Measurements from ENCODE around the gene BHLHA15.

The BHLHA15 gene

DNA sequence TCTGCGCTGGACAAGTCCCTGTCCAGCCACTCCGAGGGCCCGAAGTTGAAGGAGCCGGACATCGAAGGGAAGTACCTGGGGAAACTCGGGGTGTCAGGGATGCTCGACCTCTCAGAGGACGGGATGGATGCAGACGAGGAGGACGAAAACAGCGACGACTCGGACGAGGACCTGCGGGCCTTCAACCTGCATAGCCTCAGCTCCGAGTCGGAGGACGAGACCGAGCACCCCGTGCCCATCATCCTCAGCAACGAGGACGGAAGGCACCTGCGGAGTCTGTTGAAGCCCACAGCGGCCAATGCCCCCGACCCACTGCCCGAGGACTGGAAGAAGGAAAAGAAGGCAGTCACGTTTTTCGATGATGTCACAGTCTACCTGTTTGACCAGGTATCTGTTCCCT lies 17.1 kb upstream of the BHLHA15 start:
- no peaks in the 10 kb centered on the region for H3K27me3 ChIP-seq (ENCODE audit: insufficient read depth, low read length, poor library complexity)
- TF ChIP-seq EZH2 (IDR thresholded peaks at IDR 0.05; ENCODE audit: borderline replicate concordance, low read depth, low read length, severe bottlenecking): no peak
- TF ChIP-seq CTCF (IDR thresholded peaks at IDR 0.05; ENCODE audit: borderline replicate concordance, extremely low read depth, low read length, poor library complexity, severe bottlenecking): no peak
- peaks cover 11% of the 10 kb centered on the region for H4K20me1 ChIP-seq (ENCODE audit: insufficient read depth, low read length)
- no peak for DNase-seq
- H3K4me2 ChIP-seq (ENCODE audit: insufficient read depth, low read length): no peak overlapping the region
- no peak overlapping the region for H3K4me3 ChIP-seq (ENCODE audit: low read depth in 1 of 2, low read length in 2 of 2)
- no peak for ATAC-seq (ENCODE audit: insufficient read depth, low read depth)
- no peaks in the 10 kb centered on the region for H3K79me2 ChIP-seq (ENCODE audit: insufficient read depth, low read length)
- H2AFZ ChIP-seq (ENCODE audit: low read depth, low read length): no peak overlapping the region
- no peak overlapping the region for H3K27ac ChIP-seq (ENCODE audit: low read length)
- no peak overlapping the region for H3K9ac ChIP-seq (ENCODE audit: low read depth, low read length)
- H3K4me1 ChIP-seq (ENCODE audit: insufficient read depth, low read length): no peaks in the 10 kb centered on the region
- peaks cover 57% of the 10 kb centered on the region for H3K36me3 ChIP-seq (ENCODE audit: insufficient read depth, low read length)
- no peaks in the 10 kb centered on the region for H3K9me3 ChIP-seq (ENCODE audit: insufficient read depth, low read length, severe bottlenecking)

DNA sequence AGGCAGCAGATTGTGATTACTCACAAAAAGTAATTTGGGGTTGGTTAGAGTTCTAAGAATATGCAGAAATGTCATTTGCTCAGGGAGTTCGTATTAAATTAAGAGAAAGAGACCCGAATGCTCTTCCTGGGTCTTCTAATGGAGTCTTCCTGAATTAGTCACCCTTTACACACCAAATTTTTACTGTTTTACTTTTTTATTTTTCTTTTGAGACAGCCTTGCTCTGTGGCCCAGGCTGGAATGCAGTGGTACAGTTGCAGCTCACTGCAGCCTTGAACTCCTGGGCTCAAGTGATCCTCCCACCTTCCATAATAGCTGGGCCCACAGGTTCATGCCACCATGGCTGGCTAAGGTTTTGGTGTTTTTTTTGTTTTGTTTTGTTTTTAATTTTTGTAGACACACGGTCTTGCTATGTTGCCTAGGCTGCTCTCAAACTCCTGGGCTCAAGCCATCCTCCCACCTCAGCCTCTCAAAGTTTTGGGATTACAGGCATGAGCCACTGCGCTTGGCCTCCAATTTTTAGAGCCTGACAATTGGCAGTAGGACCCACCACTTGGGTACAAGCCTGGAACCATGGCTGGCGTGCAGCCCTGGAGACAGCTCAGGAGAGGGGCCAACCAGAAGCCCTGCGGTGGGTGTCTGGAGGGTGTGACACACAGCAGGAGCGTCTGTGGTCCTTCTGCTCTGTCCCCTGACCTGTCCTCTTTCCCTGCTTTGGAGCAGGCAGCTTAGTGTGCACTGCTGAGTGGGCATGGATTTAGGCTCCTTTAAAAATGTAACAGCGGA lies 16.4 kb upstream of the BHLHA15 start:
- no peaks in the 10 kb centered on the region for H3K9me3 ChIP-seq (ENCODE audit: insufficient read depth, low read length, severe bottlenecking)
- no peak overlapping the region for H3K27ac ChIP-seq (ENCODE audit: low read length)
- no peaks in the 10 kb centered on the region for H3K4me1 ChIP-seq (ENCODE audit: insufficient read depth, low read length)
- no peaks in the 10 kb centered on the region for H3K79me2 ChIP-seq (ENCODE audit: insufficient read depth, low read length)
- no peaks in the 10 kb centered on the region for H3K27me3 ChIP-seq (ENCODE audit: insufficient read depth, low read length, poor library complexity)
- no peak overlapping the region for H3K4me2 ChIP-seq (ENCODE audit: insufficient read depth, low read length)
- H4K20me1 ChIP-seq (ENCODE audit: insufficient read depth, low read length): peaks cover 11% of the 10 kb centered on the region
- H3K36me3 ChIP-seq (ENCODE audit: insufficient read depth, low read length): peaks cover 51% of the 10 kb centered on the region
- no peak for TF ChIP-seq CTCF (IDR thresholded peaks at IDR 0.05; ENCODE audit: borderline replicate concordance, extremely low read depth, low read length, poor library complexity, severe bottlenecking)
- TF ChIP-seq EZH2 (IDR thresholded peaks at IDR 0.05; ENCODE audit: borderline replicate concordance, low read depth, low read length, severe bottlenecking): no peak
- H3K4me3 ChIP-seq (ENCODE audit: low read depth in 1 of 2, low read length in 2 of 2): no peak overlapping the region
- H2AFZ ChIP-seq (ENCODE audit: low read depth, low read length): no peak overlapping the region
- DNase-seq (no peak), ATAC-seq (ENCODE audit: insufficient read depth, low read depth) (no peak)
- H3K9ac ChIP-seq (ENCODE audit: low read depth, low read length): no peak overlapping the region

DNA sequence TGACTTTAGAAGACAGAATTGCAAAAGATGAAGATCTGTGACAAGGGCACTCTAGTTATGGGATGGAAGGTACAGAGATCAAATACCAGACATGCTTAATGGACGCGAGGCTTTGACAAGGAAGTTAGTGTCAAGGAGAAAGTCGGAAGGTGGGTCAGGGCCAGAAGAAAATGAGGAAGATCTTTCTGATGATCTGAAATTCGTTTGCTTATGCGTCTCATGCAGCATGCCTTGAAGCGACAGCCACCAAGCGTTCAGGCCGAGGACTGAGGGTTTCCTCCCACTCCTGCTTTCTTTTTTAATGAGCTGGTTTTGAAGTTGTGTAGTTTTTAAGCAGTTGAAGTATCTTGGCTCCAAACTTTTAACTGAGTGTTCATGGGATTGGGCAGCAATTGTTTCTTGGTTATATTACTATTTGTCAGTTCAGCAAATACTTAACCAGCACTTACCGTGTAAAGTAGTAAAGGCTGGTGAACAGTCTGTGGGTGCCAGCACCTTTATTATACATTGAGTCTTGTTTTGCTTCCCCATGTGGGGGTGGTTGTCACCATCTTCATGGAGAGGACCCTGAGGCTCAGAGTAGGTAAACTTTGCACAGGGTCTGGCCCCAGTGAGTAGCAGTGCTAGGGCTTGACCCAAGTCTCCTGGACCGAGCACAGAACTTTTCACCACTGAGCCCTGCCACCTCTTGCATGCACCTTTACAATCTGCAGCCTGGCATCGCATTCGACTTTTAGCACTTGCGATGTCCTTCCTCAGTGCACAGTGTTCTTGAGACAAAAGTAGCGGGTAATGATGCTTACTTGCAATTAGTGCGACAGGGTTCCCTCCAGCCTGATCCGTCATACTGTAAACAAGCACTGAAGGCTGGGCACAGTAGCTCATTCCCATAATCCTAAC lies 14.3 kb upstream of the BHLHA15 start:
- Histone ChIP-seq H3K4me2 (ENCODE audit: insufficient read depth, low read length) (no peak overlapping the region), H3K4me3 (ENCODE audit: low read depth in 1 of 2, low read length in 2 of 2) (no peak overlapping the region), H4K20me1 (ENCODE audit: insufficient read depth, low read length) (peaks cover 18% of the 10 kb centered on the region), H3K9me3 (ENCODE audit: insufficient read depth, low read length, severe bottlenecking) (no peaks in the 10 kb centered on the region), H3K36me3 (ENCODE audit: insufficient read depth, low read length) (peaks cover 43% of the 10 kb centered on the region), H3K27ac (ENCODE audit: low read length) (no peak overlapping the region), H3K4me1 (ENCODE audit: insufficient read depth, low read length) (peaks cover 9% of the 10 kb centered on the region), H2AFZ (ENCODE audit: low read depth, low read length) (no peak overlapping the region), H3K79me2 (ENCODE audit: insufficient read depth, low read length) (no peaks in the 10 kb centered on the region), H3K9ac (ENCODE audit: low read depth, low read length) (no peak overlapping the region), H3K27me3 (ENCODE audit: insufficient read depth, low read length, poor library complexity) (no peaks in the 10 kb centered on the region)
- no peak for TF ChIP-seq EZH2 (IDR thresholded peaks at IDR 0.05; ENCODE audit: borderline replicate concordance, low read depth, low read length, severe bottlenecking)
- no peak for TF ChIP-seq CTCF (IDR thresholded peaks at IDR 0.05; ENCODE audit: borderline replicate concordance, extremely low read depth, low read length, poor library complexity, severe bottlenecking)
- ATAC-seq (ENCODE audit: insufficient read depth, low read depth) (no peak), DNase-seq (no peak)
